Left colon (tissue), 2 donors: ENCODE data around the gene AGXT2. TPM values are rescaled to one million over a fixed set of nuclear protein-coding genes. Genes with fewer than 3 reads are reported as not detected.

ENCODE experiments used
- ATAC-seq: fragments of 200-7000 bp; cut with Tn5 transposase; one replicate; pipeline ENCODE4 v1.9.1; 2020; ENCODE audit warnings: mild to moderate bottlenecking, moderate library complexity
- DNase-seq, 2 donors: peaks; one replicate each; pipeline ENCODE4 v3.0.0-alpha.2; 2020
- intact Hi-C, 2 donors: fragments of 100-400 bp; cut with DNase I in 1 of 2; cut with micrococcal nuclease in 1 of 2; formaldehyde crosslinking; loops; one replicate each; pipeline versions ENCODE4 v1.11.2 to v1.14.0; 2022; cut with DNase I, micrococcal nuclease
- total RNA-seq, 2 donors: library from RNA; stranded (reverse); fragmentation: NEBNext Ultra II Directional; extraction: Animal tissue kit (Norgen Biotek cat#: 25700); gene quantifications; one replicate each; pipeline ENCODE4 v1.2.1, GENCODE V29; 2021
- donor health status: DM: no; HTN: no; CAD: no.
- donor health status: DM: yes; HTN: yes; CAD: no.

Gene AGXT2
- total RNA-seq, 2 donors from 2014 or later: not detected

DNA sequence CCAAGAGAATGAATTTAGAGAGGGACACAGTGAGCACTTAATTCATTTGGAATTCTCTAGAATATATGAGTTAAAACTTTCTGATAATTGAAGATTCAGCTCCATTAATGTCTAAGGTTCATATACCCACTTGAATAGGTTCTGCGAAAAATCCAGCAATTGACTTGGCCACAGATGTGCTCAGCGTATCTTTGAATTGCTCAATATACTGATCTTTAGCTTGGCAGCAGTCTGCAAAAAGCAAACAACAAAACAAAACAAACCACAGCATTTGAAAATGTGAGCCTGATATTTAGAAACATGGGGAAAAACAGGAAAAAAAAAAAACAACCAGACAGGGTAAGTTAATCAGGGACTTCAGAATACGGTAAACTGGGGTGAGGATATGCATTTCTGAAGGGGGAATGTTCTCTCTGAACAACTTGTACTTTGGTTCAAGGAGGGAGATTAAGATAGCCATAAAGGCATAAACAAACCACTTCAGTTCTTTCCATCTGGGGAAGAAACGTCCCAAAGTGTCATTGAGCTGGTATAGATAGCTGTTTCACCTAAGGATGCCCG, 21.4 kb downstream of the AGXT2 start:
- no peak for DNase-seq
- ATAC-seq: no peak
- intact Hi-C loops: no loop called here

DNA sequence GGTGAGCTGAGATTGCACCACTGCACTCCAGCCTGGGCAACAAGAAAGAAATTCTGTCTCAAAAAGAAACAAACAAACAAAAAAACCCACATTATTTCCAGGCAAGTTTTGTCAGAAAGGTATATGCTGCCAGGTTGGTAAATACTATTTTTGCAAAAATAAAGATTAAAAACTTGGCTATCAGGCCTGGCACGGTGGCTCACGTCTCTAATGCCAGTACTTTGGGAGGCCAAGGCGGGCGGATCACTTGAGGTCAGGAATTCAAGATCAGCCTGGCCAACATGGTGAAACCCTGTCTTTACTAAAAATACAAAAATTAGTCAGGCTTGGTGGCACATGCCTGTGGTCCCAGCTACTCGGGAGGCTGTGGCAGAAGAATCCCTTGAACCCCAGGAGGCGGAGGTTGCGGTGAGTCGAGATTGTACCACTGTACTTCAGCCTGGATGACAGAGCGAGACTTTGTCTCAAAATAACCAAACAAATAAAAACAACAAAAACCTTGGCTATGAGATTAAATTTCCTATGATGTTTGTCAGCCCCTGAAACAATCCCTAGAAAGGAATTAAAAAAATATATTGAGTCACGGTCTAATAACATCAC, 22.7 kb downstream of the AGXT2 start:
- ATAC-seq: no peak
- intact Hi-C loops: no loop called here

DNA sequence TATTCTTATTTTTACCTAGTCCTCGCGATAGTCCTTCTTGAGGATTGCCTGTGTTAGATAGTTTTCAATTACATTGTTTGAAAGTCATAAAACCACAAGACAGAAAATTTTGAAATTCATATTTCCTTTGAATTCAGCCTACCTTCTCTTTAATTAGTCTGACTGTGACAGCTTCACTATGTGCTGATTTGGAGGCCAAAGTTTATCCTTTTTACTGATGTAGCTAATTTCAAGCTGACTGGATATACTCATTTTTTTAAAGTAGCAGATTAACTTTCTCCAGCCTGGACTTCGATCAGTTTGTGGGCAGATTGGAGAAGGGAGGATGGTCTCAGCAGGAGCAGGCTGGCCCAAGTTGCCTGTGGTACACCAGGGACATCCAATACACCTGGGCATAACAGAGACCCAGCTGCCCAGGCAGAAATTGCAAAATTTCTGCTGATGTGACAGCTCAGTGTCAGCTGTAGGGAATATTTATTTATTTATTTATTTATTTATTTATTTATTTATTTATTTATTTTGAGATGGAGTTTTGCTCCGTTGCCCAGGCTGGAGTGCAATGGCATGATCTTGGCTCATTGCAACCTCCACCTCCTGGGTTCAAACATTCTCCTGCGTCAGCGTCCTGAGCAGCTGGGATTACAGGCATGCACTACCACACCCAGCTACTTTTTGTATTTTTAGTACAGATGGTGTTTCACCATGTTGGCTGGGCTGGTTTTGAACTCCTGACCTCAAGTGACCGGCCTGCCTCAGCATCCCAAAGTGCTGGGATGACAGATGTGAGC, 24.2 kb downstream of the AGXT2 start:
- intact Hi-C loops: no loop called here
- no peak for ATAC-seq
- DNase-seq: no peak

More for the DNA sequence above, 22.7 kb downstream of the AGXT2 start:
- no peak for DNase-seq

DNA sequence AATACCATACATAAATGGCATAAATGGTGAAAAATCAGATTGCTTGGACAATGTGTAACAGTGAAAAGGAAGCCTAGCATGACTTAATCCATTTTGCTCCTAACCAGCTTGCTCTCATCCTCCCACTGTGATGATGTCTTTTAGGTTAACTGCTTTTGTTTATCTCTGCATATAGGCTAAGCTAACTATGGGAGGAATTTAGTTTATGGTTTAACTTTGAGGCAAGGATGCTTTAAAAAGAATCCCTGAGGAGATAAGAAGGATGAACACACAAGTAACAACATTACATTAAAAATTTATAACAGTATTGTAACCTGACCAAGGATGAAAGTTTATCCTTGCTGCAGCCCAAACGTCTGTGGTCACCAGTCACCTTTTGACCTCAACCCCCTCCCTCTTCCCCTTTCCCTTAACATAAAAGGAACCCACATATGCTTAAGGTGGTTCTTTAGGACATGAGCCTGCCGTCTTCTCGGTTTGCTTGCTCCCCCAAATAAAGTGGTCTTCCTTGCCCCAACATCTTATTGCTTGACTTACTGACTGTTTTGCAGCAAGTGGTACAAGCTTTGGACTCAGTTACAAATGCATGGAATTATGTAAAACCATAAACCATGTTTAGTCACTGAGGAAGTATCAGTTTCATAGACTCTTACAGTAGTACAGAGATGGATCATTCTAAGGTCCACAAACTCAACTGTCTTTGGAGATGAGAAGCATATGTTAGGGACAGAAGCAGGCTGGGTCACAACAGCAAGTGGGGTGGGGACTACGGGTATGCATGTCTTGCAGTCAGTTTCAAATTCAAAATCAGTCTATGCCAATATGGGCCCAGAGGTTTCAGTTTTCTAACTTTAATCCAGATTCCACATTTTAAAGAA, 31.3 kb downstream of the AGXT2 start:
- ATAC-seq: no peak
- DNase-seq: no peak
- intact Hi-C loops: no loop called here

DNA sequence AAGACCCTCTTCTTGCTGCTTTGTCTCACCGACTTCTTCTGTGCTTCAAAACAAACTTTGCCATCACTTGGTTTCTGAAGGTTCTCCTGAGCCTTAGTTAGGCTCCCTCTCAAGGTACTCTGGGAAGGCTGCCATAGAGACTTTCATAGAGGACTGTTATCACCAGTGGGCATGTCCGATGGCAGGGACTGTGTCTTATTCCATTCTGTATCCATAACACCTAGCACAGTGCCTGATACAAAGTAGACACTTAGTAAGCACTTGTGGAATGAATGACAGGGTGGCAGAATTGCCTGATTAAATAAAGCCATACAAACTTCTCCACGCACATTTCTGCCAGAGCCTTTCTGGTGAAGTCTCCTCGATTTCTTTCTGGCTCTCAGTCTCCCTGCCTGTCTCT, 32.7 kb downstream of the AGXT2 start:
- ATAC-seq: no peak
- no peak for DNase-seq
- intact Hi-C loops: no loop called here

DNA sequence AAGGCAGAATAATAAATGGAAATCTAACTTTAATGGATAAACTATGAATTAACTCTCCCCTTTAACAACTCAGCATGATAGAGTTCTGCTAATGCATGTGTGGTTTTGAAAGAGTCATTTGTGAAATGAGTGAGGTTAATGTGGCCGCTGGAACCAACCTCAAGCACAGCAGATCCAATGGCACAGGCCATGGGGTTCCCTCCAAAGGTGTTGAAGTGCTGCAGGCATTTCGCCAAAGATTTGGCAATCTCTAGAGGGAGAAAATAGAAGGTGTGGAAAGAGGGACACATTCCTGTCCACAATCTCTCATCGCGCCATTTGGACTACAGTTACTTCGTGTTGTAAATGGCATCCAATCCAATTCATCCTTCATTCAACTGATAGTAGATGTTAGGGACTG, 35.0 kb downstream of the AGXT2 start:
- ATAC-seq (no peak), DNase-seq (no peak)

DNA sequence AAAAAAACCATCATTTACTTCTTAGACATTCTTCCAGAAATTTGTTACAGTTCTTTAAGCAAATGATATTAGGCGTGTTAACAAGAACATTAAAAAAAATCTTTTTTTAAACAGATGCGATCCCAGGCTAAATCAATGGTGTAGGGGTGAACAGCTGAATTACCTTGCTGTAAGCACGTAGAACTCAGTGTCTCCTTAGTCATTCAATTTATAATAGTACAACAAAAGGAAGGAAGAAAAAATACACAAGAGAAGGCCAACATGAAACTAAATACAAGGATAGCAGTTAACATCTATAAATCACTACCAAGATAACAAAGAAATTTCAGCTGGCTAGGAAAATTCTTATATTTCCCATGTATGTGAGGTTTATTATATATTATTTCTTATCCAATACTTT, 35.4 kb downstream of the AGXT2 start:
- intact Hi-C loops: no loop called here
- no peak for DNase-seq
- ATAC-seq: no peak

More for the DNA sequence above, 35.0 kb downstream of the AGXT2 start:
- intact Hi-C loops: no loop called here

DNA sequence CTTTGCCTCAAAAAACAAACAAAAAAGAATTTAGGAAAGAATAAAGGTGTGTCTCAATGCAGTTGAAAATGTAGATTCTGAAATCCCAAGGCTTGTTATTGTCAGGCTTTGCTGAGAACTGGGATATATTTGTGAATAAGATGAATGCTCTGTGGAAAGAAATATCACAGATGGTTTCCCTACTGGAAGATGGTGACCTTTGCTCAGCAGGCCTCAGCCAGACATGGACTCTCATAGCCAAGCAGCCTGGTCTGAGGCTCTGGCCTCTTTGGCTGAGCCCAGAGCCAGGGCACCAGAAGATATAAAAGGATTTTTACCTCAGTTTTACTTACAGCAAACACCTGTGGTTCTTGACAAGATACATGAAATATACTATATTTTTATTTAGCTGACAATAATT, 37.1 kb downstream of the AGXT2 start:
- intact Hi-C loops: no loop called here
- ATAC-seq: no peak
- no peak for DNase-seq

DNA sequence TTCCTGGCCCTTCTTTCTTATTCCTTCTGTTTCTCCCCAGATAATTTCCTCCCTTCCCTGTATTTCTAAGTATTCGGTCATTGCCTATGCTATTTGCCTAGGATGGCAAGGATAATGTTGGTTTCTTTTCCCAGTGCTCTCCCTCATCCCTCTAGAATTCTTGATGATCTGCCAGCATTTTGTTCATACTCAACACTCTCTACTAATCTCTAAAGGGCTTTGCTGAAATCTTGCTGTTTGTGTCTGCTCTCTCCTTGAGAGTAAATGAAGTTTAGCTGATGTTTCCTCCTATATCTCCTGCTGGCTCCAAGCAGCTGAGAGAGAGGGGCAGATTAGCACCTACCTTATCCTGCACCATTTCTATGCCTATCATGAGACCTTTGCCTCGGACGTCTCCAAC, 38.1 kb downstream of the AGXT2 start:
- ATAC-seq (no peak), DNase-seq (no peak)
- intact Hi-C loops: no loop called here

DNA sequence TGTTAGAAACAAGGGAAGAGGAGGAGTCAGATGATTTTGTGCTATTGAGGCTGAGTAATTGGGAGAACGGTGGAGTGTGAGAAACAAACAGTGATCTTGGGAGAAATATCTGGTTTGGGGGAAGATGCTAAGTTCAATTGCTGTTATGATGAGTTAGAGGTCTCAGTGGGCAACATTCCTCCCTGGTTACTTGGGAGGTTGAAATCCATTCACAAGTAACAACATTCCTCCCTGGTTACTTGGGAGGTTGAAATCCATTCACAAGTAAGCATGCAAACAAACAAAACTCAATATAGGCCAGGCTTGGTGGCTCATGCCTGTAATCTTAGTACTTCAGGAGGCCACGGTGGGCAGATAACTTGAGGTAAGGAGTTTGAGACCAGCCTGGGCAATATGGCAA, 38.7 kb downstream of the AGXT2 start:
- ATAC-seq: no peak
- intact Hi-C loops: no loop called here

DNA sequence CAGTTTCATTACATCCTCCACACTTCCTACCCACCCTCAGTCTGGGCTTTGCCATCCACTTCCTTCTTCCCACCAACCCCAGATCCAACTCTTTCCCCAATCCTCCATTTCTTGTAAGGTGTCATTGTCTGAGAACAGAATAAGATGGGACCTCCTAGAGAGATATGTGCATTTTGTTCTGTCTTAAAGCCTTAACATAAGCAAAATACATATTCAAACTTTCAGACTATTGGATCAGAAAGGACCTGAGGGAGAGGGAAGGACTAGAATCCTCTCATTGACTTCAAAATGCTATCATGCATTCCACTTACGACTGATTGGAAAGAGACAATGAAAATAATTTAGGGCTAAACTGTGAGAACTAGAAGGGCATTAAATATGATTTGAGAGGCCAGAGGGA, 43.0 kb downstream of the AGXT2 start:
- ATAC-seq (no peak), DNase-seq (no peak)
- intact Hi-C loops: no loop called here

More for the DNA sequence above, 38.7 kb downstream of the AGXT2 start:
- DNase-seq: no peak

DNA sequence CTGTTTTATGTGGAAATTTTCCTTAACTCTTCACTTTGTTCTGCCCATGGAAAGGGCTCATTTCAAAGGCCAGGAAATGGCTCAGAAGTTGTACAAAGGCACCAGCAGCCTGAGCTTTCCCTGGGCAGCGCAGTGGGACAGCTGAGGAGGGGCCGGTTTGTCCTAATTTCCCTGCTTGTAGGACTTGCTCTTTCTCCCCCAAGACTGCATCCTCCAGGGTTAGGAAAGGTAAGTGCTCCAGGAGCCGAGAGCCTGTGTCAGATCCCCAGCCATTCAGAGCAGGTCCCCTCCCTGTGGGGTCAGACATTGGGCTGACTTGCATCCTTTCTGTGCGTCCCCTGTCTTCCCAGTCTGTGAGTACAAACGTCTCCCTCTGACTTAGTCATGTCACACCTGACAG, 43.5 kb downstream of the AGXT2 start:
- DNase-seq: no peak
- ATAC-seq: no peak
- intact Hi-C loops: no loop called here

DNA sequence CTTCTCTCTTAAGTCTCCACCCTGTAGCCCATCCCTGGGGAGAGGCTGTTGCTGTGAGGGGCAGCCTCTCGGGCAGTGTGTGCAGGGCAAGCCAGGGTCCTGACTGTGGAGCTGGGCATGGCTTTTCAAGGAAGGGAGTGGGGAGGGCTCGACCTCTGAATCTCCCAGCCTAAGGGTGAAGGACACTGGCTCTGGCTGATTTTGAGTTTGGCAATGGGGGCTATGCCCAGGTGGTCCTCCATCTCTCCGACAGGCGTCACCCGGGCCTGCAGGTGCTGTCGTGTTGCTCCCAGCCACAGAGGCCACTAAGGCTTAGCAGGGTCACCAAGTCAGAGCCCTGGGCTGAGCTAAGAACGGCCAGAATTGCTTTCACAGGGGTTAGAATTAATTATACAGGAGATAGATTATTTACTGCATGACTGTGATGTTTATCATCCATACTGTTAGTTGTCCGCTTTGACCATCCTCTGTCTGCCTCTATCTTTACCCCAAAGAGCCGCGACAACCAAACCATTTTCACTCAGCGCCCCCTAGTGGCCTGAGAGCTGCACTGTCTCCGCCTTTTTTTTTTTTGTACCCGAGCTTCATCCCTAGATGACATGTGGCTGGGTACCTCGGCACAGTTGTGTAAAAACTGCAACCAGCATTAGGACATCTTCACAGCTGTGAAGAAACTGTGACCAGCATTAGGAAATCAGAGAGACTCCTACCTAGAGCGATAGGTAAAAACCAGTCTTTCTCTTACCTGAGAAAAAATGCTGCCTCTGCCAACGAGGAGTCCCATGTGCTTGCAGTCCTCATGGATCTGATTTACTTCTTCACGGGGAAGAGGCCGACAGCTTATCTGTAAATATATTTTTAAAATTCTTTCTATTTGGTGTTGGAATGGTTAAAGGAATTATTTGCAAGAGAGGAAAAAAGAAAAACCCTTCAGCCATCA, 44.5 kb downstream of the AGXT2 start:
- intact Hi-C loops: no loop called here
- DNase-seq: peak; percentile 28 to 68
- peak; percentile 61 for ATAC-seq

DNA sequence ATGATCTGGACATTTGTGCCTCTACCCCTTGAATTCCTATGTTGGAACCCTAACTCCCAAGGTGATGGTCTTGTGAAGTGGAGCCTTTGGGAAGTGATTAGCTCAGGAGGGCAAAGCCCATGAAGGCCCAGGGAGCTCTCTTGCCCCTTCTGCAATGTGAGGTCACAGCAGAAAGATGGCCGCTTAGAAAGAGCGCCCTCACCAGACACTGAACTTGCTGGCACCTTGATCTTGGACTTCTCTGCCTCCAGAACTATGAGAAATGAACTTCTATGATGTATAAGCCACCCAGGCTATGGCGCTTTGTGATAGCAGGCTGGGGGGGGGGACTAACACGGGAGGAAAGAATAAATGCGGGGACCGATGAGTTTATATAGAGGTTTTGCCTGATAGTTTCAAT, 45.3 kb downstream of the AGXT2 start:
- ATAC-seq (no peak), DNase-seq (no peak)
- intact Hi-C loops: no loop called here

DNA sequence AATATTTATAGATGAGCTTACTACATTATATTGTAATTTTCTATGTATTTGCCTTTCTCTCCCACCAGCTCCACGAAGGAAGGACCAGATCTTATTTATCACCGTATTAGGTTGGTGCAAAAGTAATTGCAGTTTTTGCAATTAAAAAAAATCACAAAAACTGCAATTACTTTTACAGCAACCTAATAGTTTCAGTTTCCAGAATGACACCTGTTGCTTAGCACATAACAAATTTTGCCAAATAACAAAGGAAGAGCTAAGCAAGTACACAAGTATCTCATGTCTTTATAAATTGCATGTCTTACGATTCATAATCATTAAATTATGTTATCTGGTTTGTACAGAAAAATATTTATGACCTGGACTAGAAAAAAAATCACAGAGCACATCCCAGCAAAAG, 45.9 kb downstream of the AGXT2 start:
- no peak for ATAC-seq
- intact Hi-C loops: no loop called here

DNA sequence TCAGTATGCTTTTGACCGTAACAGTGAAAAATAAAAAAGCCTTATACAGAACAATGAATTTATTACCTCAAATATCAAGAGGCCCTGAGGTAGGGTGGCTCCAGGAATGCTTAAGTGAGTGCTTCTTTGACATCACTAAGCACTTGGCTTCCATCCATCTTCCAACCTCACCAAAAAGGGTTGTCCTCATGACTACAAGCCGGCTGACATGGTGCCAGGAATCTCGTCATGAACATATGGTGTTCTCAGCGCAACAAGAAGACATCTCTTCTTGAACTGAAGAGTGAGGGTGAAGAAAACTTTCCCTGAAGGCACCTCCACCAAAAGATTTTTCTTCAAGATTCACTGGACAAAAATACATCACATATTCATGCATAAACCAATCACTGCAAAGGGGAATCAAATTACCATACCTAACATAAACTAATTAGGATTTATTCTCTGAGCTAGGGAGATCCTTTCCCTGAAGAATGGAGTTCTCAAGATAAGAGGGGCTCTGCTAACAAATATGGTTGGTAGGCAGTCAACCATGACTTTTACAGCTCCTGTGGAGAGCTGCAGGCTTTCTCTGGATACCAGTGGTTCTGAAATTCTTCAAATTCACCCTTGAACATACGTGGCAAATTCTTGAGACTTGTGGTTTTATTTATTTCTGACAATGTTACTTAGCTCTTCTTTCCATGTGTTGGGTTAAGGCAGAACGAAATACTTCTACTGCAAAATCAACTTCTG, 49.5 kb downstream of the AGXT2 start:
- ATAC-seq (no peak), DNase-seq (no peak)
- intact Hi-C loops: no loop called here

More for the DNA sequence above, 45.9 kb downstream of the AGXT2 start:
- DNase-seq: no peak

DNA sequence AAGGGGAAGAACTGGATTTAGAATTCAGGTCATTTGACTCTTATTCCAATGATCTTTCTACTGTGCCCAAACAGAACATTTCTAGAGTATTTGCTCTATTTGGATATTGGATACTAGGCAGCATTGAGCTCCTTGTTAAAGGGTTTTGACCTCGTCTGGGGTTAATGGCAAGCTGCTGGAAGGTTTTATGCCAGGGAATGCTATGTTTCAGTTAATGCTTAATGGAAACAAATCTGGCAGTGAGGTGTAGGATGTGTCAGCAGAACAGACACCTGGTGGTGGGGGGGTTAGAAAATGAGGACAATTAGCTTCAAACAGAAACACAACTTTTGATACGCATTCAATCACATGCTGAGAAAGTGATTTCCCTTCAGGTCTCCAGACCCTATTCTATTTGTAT, 51.5 kb downstream of the AGXT2 start:
- ATAC-seq (no peak), DNase-seq (no peak)
- intact Hi-C loops: no loop called here

DNA sequence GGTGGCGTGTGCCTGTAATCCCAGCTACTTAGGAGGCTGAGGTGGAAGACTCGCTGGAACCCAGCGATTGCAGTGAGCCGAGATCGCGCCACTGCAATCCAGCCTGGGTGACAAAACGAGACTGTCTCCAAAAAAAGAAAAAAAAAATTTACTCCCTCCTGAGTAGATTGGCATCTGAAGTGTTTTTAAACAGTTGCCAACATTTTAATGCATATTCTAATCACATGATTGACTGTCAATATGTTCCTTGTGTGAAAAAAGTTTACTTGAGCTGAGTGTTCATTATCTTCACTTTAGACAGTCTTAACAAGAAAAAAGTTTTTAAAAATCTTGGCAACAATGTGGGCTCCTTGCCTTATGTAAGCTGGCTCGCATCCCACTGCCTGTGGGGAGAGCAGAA, 53.8 kb downstream of the AGXT2 start:
- DNase-seq: no peak
- intact Hi-C loops: no loop called here
- ATAC-seq: no peak
